Measurements from ENCODE around the gene SNRNP35.
"Not testable (repeated sequence)": the region's sequence is repeated elsewhere in the genome, so short reads cannot be mapped to it uniquely, and the experiment has no call there.

The SNRNP35 gene

GRCh38 chr12:123471374-123472068 is 13.6 kb downstream of the SNRNP35 start:
- H3K4me1 ChIP-seq (ENCODE audit: insufficient read depth, low read length), result no peaks in the 10 kb centered on the region
- H3K9me3 ChIP-seq (ENCODE audit: control insufficient read depth, insufficient read depth, low read length), result no peaks in the 10 kb centered on the region
- no peak overlapping the region for H3K9ac ChIP-seq (ENCODE audit: low read depth, low read length)
- H3K36me3 ChIP-seq (ENCODE audit: insufficient read depth, low read length), result no peaks in the 10 kb centered on the region; the same call in 1 of the 2 replicates

GRCh38 chr12:123472438-123472849 is 14.5 kb downstream of the SNRNP35 start:
- no peaks in the 10 kb centered on the region; the same call in 1 of the 2 replicates for H3K36me3 ChIP-seq (ENCODE audit: insufficient read depth, low read length)
- H3K4me1 ChIP-seq (ENCODE audit: insufficient read depth, low read length), result no peaks in the 10 kb centered on the region
- no peaks in the 10 kb centered on the region for H3K9me3 ChIP-seq (ENCODE audit: control insufficient read depth, insufficient read depth, low read length)
- H3K9ac ChIP-seq (ENCODE audit: low read depth, low read length), result no peak overlapping the region

- no peak overlapping the region for H3K9ac ChIP-seq (ENCODE audit: low read depth, low read length)
- H3K36me3 ChIP-seq (ENCODE audit: insufficient read depth, low read length), result no peaks in the 10 kb centered on the region; the same call in 1 of the 2 replicates
- H3K4me1 ChIP-seq (ENCODE audit: insufficient read depth, low read length), result no peaks in the 10 kb centered on the region
- no peaks in the 10 kb centered on the region for H3K9me3 ChIP-seq (ENCODE audit: control insufficient read depth, insufficient read depth, low read length)
Measured at GRCh38 chr12:123474485-123475245, 16.7 kb downstream of the SNRNP35 start.

GRCh38 chr12:123475246-123475703 is 17.3 kb downstream of the SNRNP35 start:
- Histone ChIP-seq H3K4me1 (ENCODE audit: insufficient read depth, low read length) (no peaks in the 10 kb centered on the region), H3K9ac (ENCODE audit: low read depth, low read length) (no peak overlapping the region), H3K9me3 (ENCODE audit: control insufficient read depth, insufficient read depth, low read length) (no peaks in the 10 kb centered on the region), H3K36me3 (ENCODE audit: insufficient read depth, low read length) (no peaks in the 10 kb centered on the region; the same call in 1 of the 2 replicates)

- Histone ChIP-seq H3K9ac (ENCODE audit: low read depth, low read length) (no peak overlapping the region), H3K9me3 (ENCODE audit: control insufficient read depth, insufficient read depth, low read length) (no peaks in the 10 kb centered on the region), H3K36me3 (ENCODE audit: insufficient read depth, low read length) (no peaks in the 10 kb centered on the region), H3K4me1 (ENCODE audit: insufficient read depth, low read length) (no peaks in the 10 kb centered on the region)
Measured at GRCh38 chr12:123478069-123478468, 20.1 kb downstream of the SNRNP35 start.

GRCh38 chr12:123478762-123479161 is 20.8 kb downstream of the SNRNP35 start:
- H3K36me3 ChIP-seq (ENCODE audit: insufficient read depth, low read length), result no peaks in the 10 kb centered on the region
- H3K4me1 ChIP-seq (ENCODE audit: insufficient read depth, low read length), result no peaks in the 10 kb centered on the region; the same call in 1 of the 2 replicates
- H3K9me3 ChIP-seq (ENCODE audit: control insufficient read depth, insufficient read depth, low read length), result no peaks in the 10 kb centered on the region
- H3K9ac ChIP-seq (ENCODE audit: low read depth, low read length), result no peak overlapping the region

GRCh38 chr12:123479442-123480180 is 21.7 kb downstream of the SNRNP35 start:
- no peak overlapping the region for H3K9ac ChIP-seq (ENCODE audit: low read depth, low read length)
- no peaks in the 10 kb centered on the region; the same call in 1 of the 2 replicates for H3K4me1 ChIP-seq (ENCODE audit: insufficient read depth, low read length)
- H3K36me3 ChIP-seq (ENCODE audit: insufficient read depth, low read length), result no peaks in the 10 kb centered on the region

GRCh38 chr12:123481251-123481650 is 23.3 kb downstream of the SNRNP35 start:
- not testable (repeated sequence) for H3K4me1 ChIP-seq (ENCODE audit: insufficient read depth, low read length); H3K9me3 ChIP-seq (ENCODE audit: control insufficient read depth, insufficient read depth, low read length)

More at GRCh38 chr12:123479442-123480180, 21.7 kb downstream of the SNRNP35 start:
- no peaks in the 10 kb centered on the region for H3K9me3 ChIP-seq (ENCODE audit: control insufficient read depth, insufficient read depth, low read length)

GRCh38 chr12:123482876-123483275 is 24.9 kb downstream of the SNRNP35 start:
- Histone ChIP-seq H3K36me3 (ENCODE audit: insufficient read depth, low read length) (no peaks in the 10 kb centered on the region), H3K9ac (ENCODE audit: low read depth, low read length) (no peak overlapping the region), H3K4me1 (ENCODE audit: insufficient read depth, low read length) (no peaks in the 10 kb centered on the region; the same call in 1 of the 2 replicates), H3K9me3 (ENCODE audit: control insufficient read depth, insufficient read depth, low read length) (no peaks in the 10 kb centered on the region)

More at GRCh38 chr12:123481251-123481650, 23.3 kb downstream of the SNRNP35 start:
- H3K9ac ChIP-seq (ENCODE audit: low read depth, low read length); H3K36me3 ChIP-seq (ENCODE audit: insufficient read depth, low read length): not testable (repeated sequence)

GRCh38 chr12:123483602-123484248 is 25.8 kb downstream of the SNRNP35 start:
- H3K36me3 ChIP-seq (ENCODE audit: insufficient read depth, low read length), result no peaks in the 10 kb centered on the region
- H3K4me1 ChIP-seq (ENCODE audit: insufficient read depth, low read length), result no peaks in the 10 kb centered on the region; the same call in 1 of the 2 replicates
- H3K9me3 ChIP-seq (ENCODE audit: control insufficient read depth, insufficient read depth, low read length), result no peaks in the 10 kb centered on the region
- no peak overlapping the region for H3K9ac ChIP-seq (ENCODE audit: low read depth, low read length)

- H3K36me3 ChIP-seq (ENCODE audit: insufficient read depth, low read length), result no peaks in the 10 kb centered on the region
- no peak overlapping the region for H3K9ac ChIP-seq (ENCODE audit: low read depth, low read length)
- H3K9me3 ChIP-seq (ENCODE audit: control insufficient read depth, insufficient read depth, low read length), result no peaks in the 10 kb centered on the region
- no peaks in the 10 kb centered on the region; the same call in 1 of the 2 replicates for H3K4me1 ChIP-seq (ENCODE audit: insufficient read depth, low read length)
Measured at GRCh38 chr12:123485756-123486155, 27.8 kb downstream of the SNRNP35 start.

- Histone ChIP-seq H3K9ac (ENCODE audit: low read depth, low read length) (no peak overlapping the region), H3K36me3 (ENCODE audit: insufficient read depth, low read length) (no peaks in the 10 kb centered on the region), H3K9me3 (ENCODE audit: control insufficient read depth, insufficient read depth, low read length) (no peaks in the 10 kb centered on the region), H3K4me1 (ENCODE audit: insufficient read depth, low read length) (no peaks in the 10 kb centered on the region; the same call in 1 of the 2 replicates)
Measured at GRCh38 chr12:123487428-123487827, 29.5 kb downstream of the SNRNP35 start.

GRCh38 chr12:123488539-123489230 is 30.7 kb downstream of the SNRNP35 start:
- H3K9me3 ChIP-seq (ENCODE audit: control insufficient read depth, insufficient read depth, low read length), result no peaks in the 10 kb centered on the region
- H3K9ac ChIP-seq (ENCODE audit: low read depth, low read length), result no peak overlapping the region
- H3K36me3 ChIP-seq (ENCODE audit: insufficient read depth, low read length), result no peaks in the 10 kb centered on the region
- no peaks in the 10 kb centered on the region; the same call in 1 of the 2 replicates for H3K4me1 ChIP-seq (ENCODE audit: insufficient read depth, low read length)

All from ES-I3 (cell line).